C1 segment of cervical spinal cord (tissue), 14 donors: ENCODE measurements around the gene ZNF410.
"Not testable (repeated sequence)": the region's sequence is repeated elsewhere in the genome, so short reads cannot be mapped to it uniquely, and the experiment has no call there.

ENCODE experiments used
- DNase-seq, 14 donors: peaks; one replicate each; lab custom pipeline; 2025; lab: John Stamatoyannopoulos, UW

ZNF410 gene

DNA sequence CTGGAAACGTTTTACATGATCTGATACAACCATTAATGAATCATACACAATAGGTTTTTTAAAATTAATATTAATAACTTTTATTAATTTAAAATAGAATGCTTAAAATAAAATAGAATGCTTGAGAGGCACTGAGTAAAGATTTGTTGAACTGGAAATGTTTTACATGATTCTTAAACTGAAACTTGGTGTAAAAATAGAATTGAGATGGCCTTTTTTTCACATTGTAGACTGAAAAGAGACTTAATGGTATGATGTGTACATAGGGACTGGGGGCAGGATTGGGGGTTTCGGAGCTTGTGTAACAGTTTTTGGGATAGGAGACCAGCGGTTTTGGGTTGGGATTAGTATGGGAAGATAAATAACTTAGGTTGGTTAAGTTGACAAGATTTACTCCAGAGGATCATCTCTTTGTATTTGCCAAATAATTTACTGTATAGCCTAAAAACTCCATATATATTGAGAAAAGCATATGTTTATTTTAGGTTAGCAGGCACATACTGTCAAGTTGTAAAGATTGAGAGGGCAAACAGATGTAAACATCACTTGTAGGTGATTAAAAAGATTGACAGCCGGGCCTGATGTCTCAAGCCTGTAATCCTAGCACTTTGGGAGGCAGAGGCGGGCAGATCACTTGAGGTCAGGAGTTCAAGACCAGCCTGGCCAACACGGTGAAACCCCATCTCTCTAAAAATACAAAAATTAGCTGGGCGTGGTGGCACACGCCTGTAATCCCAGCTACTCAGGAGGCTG lies 2.0 kb upstream of the ZNF410 start:
- DNase-seq, result no peak

DNA sequence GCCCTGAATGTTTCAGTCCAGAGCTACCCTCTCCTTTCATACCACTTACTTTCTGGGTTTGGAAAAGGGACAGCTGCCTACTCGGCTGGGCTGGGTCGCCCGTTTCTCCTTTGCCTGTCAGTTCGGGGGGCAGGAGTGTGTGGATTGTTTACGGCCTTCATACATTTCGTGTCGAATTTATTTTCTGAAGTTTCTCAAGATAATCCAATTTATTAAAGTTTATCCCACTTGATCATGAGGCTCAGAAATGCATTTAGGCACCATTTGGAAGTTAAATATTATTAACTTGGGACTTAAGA lies 608 bp downstream of the ZNF410 start:
- DNase-seq, result no peak

DNA sequence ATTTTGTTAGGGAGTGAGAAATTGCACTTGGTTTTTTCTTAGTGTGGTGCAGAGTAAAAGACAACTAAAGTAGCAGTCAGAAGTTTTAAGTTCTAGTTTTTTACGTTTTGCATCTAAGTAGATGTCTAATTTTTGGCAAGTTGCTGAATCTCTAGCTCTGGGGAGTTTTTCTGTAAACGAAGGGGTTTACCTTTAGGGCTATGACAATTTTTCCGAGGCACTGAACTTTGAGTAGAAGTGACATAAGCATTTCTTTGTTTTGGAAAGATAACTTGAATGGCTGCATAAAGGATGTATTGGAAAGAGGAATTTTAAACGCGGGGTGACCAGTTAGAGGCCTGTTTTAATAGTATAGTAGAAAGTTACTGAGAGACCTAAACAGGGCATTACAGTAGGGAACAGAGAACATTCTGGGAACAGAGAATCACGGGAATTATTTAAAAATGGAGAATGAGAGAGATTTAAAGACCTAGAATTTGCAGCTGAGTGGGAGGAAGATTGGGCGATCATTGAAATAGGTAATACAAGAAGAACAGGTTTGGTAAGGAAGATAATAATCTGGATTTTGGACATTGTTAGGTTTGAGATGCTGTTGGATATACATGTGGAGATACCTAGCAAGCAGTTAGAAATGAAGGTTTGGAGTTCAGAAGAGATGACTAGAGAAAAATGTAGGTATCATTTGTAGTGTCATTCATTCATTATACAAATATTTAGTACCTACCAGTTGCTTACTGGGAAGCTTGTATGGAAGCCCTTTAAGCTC lies 1.2 kb downstream of the ZNF410 start:
- no peak for DNase-seq

DNA sequence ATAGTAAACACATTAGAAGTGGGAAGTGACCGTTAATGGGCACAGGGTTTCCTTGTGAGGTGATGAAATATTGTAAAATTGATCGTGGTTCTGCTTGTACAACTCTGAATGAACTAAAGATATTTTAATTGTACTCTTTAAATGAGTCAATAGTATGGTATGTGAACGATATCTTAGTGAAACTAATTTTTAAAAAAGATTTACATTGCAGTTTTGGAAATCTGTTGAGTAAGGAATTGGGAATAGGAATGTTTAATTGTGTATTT lies 1.7 kb downstream of the ZNF410 start:
- no peak for DNase-seq

DNA sequence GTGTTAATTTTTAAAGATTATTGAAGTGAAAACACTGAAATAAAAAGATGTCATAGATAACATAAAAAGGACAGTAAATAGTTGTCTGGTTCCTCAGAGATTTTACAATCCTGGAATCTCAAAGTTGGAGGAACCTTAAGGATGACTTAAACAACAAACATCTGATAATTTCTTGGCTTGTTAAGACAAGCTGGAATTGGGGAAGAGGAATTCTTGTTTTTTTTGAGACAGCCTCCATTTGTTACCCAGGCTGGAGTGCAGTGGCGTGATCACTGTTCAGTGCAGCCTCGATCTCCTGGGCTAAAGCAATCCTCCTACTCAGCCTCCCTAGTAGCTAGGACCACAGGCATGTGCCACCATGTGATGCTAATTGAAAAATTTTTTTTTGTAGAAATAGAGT lies 2.3 kb downstream of the ZNF410 start:
- DNase-seq, result no peak

DNA sequence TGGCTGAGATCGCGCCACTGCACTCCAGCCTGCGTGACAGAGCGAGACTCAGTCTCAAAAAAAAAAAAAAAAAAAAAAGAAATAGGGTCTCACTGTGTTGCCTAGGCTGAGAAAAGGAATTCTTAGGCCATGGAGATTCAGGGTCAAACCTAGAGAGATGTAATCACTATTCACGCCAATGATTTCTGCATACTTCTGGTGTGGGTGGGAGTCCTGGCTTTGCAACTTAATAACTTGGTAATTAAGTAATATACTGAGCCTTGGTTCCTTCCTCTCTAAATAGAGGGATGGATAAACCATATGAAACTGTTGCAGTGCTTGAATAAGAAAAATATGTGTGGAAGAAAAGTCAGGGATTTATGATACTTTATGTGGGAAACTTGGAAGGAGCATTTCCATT lies 2.7 kb downstream of the ZNF410 start:
- no peak for DNase-seq

DNA sequence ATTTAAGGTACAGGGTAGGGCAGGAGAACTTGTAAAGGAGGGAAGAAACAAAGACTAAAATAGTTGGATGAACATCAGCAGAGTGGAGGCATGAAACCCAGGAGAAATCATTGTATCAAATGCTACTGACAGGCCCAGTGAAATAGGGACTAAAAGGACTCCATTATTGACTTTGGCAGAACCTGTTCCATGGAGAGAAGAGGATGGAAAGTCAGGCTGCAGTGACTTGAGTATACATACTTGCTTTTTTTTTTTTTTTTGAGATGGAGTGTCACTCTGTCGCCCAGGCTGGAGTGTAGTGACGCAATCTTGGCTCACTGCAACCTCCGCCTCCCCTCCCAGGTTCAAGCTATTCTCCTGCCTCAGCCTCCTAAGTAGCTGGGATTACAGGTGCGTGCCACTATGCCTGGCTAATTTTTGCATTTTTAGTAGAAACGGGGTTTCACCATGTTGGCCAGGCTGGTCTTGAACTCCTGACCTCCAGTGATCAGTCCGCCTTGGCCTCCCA lies 7.6 kb downstream of the ZNF410 start:
- not testable (repeated sequence) for DNase-seq

DNA sequence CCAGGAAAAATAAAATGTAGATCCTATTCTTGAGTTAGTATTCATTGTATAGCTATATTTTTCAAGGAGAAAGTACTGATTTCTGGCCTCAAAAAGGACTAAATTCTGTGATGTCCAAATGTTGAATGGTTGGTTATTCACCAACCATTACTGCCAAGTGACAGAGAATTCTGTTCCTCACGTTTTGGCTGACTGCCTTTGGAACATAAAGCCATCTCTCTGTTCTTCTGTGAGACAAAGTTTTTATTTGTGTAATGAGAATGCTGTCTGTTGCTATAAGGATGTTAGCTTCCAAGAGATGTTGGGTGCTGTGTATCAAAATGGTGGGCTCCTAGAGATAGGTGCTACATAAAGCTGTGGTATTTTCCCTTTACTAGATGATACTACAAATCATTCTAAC lies 9.3 kb downstream of the ZNF410 start:
- peak in 2 of 14 donors; percentile 0 for DNase-seq

DNA sequence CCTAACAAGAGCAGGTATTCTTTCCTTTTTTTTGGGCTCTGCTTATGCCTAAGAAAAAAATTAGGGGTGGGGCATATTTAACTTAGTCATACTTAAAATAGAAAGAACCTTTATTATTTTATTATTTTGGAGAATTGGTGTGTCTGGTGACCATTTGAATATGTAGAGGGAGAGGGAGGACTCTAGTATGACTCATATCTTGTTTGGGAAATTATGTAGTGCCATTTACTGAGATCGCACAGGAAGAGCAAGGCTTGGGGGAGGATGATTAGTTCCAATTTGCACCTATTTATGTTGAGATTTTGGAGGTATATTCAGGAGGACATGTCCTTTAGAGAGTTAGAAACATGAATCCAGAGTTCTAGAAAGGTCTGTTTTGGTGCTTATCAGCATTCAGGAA lies 9.9 kb downstream of the ZNF410 start:
- no peak for DNase-seq

DNA sequence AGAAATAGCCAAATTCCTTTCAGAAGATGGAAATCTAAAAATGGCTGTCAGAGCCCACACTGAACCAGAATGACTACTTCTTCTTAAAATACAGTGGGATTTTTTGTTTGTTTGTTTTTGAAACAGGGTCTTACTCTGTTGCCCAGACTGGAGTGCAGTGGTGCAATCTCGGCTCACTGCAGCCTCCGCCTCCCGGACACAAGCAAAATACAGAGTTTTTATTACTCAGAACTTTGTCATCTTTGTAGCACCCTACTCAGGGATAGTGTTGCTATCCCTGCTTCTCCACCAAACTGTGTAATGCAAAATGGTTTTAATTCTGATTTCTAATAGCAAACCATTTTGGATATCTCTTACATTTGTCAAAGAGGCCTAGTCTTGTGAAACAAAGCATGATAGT lies 16.4 kb downstream of the ZNF410 start:
- DNase-seq, result no peak

DNA sequence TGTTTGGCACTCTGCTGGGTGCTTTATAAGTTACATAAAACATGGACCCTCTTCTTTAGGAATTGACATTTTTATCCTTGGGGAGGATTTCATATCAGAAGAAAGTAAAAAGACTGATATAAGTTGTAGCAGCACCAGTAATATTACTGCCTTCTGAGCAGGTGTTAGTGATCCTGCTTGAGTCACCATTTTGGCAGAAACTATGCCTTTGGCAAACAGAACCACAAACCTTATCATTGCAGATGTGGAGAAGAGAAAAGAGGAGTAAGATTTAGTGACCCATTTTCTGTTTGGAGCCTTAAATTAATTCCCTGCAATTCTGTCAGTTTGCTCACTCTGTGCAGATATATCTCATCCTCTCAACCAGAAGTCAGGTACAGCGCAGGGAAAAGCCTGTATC lies 23.0 kb downstream of the ZNF410 start:
- DNase-seq, result no peak

DNA sequence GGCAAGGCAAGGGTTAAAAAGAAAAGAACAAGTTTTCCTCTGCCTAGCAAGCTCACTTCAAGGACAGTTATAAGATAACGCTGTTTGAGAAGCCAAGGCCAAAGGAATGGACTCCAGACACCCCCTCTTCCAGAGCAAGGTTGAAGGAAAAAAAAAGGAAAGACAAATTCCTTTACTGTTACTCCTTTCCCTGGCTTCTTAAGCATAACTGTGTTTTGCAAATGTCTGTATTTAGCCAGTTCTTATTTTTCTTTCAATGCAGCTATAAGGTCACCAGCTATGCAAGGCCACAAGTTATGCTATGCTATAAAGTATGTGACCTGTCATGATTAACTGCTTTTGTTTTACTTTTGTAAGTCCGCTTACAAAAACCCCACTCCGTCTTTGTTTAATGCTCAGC lies 26.6 kb downstream of the ZNF410 start:
- no peak for DNase-seq

DNA sequence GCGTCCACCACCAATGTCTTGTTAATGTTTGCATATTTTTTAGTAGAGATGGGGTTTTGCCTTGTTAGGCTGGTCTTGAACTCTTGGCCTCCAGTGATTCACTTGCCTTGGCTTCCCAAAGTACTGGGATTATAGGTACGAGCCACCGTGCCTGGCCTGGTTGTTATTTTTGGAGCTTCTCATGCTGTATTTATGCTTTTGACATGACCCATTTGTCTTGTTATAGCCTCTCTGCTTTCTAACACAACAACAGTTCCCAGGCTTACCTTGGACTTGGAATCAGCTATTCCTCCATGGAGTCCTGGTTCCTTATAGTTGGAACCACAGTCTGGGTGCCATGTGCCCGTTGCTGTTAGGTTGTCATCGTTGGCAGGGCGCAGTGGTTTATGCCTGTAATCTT lies 29.7 kb downstream of the ZNF410 start:
- no peak for DNase-seq

DNA sequence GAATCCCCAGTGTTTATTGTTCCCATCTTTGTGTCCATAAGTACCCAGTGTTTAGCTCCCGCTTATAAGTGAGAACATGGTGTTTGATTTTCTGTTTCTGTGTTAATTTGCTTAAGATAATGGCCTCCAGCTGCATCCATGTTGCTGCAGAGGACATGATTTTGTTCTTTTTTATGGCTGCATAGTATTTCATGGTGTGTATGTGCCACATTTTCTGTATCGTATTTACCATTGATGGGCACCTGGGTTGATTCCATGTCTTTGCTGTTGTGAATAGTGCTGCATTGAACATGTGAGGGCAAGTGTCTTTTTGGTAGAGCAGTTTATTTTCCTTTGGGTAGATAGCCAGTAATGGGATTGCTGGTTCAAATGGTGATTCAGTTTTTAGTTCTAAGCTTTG lies 32.8 kb downstream of the ZNF410 start:
- DNase-seq, result not testable (repeated sequence)

DNA sequence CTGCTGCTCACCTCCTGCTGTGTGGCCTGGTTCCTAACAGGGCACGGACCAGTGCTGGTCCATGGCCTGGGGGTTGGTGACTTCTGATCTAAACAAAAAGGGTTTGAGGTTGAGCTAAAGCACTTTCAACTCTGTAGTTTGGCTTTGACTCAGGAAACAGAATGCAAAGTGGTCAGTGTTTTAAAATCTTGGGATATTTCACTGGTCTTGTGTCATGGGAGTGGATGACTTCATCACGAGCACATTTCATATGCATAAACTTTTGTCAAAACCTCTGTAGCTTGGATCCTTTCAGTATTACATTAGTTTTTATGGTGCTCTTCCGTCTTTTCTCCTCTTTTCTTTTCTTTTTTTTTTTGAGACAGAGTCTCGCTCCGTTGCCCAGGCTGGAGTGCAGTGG lies 37.7 kb downstream of the ZNF410 start:
- DNase-seq, result no peak

DNA sequence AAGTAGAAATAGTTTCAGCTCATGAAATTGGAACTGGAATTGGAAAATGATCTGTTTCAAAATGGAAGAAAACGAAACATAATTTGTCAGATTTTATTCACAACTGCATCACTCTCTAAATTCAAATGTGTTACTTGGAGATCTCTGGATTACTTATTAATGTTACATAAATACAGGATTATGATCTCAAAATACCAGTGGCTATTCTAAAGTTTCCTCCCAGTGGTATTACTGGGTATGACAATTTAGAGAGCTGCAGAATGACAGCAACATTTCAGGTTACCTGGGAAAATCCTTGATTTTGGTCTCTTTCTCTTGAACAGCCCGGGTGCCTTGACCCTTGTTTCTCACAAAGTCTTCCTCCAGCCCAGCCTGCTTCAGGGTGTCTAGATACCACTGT lies 49.0 kb downstream of the ZNF410 start:
- DNase-seq, result no peak

DNA sequence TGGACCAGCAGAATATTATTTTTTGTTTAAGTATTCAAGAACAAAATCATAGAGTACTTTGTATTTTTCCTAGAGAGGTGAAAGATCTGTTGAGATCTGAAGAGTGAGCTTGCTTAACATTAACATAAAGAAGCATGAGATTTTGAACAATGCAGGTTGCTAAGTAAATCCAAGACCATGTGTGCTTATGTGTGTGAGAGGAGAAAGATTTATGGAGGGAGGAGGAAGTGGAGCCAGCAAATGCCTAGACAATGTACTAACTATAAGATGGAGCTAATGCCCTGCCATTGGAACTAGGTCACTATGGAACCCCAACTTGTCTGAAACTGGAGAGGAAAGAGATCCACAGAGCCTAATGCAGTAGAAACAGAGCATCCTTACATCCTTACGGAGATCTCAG lies 49.9 kb downstream of the ZNF410 start:
- no peak for DNase-seq

DNA sequence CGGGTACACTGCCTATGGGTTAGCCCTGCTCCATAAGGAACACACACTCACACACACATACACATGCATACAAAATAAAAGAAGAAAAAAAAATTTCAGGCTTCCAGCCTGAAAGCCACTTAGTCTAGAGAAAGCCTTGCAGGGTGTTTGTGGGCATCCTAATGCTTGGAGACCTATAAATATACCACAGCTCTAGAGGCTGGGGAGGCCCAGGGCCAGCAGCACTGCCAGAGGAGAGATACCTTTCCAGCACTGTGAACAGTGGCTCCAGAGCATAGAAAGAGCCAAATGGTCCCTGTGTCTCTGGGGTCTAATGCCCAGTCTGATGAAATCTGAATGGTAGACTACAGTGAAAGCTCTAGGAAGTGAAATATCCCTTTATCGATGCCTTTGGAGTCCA lies 50.4 kb downstream of the ZNF410 start:
- DNase-seq, result no peak

DNA sequence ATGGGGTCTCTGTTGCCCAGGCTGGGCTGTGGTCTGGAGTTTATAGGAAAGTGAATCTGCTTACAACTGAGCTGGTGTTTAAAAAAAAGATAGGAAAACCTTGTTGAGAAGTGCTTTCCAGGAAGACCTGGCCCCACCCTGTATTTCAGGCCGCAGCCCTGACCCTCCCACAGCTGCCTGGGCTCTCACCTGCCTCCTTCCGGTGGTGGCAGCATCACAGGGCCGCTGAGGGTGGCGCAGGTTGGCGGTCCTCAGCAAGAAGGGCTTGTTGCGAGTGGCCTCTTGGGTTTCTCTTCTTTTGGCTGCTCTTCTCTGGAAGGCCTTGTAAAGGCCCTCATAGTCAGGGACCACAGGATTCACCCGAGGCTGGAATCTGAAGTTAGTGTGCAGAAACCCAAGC lies 55.5 kb downstream of the ZNF410 start:
- DNase-seq, result no peak

DNA sequence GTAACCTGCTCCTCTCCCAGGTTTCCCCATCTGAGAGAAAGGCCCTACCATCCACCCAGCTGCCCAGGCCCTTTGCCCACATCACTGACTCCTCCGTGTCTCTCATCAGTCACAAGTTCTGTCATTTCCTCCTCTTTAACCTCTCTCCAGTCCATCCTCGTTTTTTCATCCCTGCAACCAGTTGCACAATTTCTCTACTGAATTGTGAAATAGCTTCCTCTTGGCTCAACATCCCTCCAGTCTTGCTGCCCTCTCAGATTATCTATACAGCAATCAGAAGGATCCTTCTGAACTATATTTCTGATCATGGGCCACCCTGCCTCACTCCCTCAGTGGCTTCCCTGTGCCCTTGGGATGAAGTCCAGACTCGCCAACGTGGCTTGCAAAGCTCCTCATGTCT lies 56.4 kb downstream of the ZNF410 start:
- peak in 2 of 14 donors; percentile 0 to 3 for DNase-seq

DNA sequence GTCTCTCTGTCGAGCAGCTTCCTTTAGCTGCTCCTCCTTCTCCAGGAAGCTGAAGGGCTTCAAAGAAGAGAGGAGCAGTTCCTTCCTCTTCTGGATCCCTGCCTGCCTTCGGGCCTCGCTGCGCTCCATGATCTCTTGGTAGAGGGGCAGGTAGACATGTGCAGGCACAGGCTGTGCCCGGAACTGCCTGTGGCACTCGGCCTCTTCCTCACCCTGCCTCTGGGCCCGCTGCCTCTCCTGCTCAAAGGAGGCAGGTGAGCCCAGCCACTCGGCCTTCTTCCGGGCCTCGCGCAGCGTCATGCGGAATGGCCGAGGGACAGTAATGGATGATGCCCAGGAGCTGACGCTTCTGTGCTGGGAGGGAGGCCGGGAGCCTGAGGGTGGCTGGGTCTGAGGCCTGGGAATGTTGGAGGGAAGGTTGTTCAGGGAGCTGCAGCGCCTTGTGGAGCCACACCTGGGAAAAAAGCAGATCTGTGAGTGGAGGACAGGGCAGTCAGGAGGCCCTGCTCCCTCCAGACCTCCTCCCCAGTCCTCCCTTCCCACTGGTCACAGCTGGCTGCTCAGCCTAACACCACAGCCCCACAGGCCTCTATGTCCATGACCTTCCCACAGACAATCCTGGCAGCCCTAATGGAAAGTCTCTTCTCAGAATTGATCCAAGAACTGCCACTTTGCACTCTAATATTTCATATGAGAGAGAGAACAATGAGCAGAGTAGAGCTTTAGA lies 57.9 kb downstream of the ZNF410 start:
- DNase-seq, result no peak

DNA sequence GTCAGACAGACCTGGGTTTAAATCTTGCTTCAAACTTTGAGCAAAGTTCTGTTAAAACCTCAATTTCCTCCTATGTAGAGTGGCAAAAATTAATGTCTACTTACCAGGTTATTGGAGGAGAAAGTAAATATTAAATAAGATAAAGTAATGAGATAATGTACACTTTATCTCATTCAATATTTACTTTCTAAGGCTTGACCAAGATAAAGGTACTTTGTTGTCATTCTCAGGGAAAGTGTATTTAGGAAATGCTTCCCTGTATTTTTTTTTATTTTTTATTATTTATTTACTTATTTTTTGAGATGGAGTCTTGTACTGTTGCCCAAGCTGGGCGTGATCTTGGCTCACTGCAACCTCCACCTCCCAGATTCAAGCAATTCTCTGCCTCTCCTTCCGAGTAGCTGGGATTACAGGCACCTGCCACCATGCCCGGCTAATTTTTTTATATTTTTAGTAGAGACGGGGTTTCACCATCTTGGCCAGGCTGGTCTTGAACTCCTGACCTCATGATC lies 58.6 kb downstream of the ZNF410 start:
- DNase-seq, result no peak
